SK-N-DZ (cell line): ENCODE data around the gene GRIK5.

Experiments used
- DNase-seq: peaks from one replicate; pipeline ENCODE4 v3.0.0-alpha.2; 2015; ENCODE audit warnings: low spot score

Gene GRIK5

GRCh38 chr19:41958367-41959055 is 111.5 kb downstream of the GRIK5 start:
- peak; percentile 69 for DNase-seq

- peak; percentile 87 for DNase-seq
Measured at GRCh38 chr19:41957838-41958366, 112.1 kb downstream of the GRIK5 start.

- peak; percentile 31 for DNase-seq
Measured at GRCh38 chr19:41957161-41957837, 112.7 kb downstream of the GRIK5 start.

- no peak for DNase-seq
Measured at GRCh38 chr19:41956621-41957020, 113.4 kb downstream of the GRIK5 start.

- DNase-seq, result no peak
Measured at GRCh38 chr19:41955521-41955920, 114.5 kb downstream of the GRIK5 start.

GRCh38 chr19:41951686-41952172 is 118.3 kb downstream of the GRIK5 start:
- DNase-seq, result peak; percentile 76
